GM21825 (cell line): ENCODE measurements around the gene PLAGL1.
"Not testable (repeated sequence)": the region's sequence is repeated elsewhere in the genome, so short reads cannot be mapped to it uniquely, and the experiment has no call there.

ENCODE experiments used
- ATAC-seq: cut with Tn5 transposase; IDR thresholded peaks from one replicate; pipeline ENCODE4 v1.9.1; 2021; ENCODE audit warnings: mild to moderate bottlenecking, moderate library complexity; ENCODE audit not compliant: unreplicated experiment

The PLAGL1 gene

DNA sequence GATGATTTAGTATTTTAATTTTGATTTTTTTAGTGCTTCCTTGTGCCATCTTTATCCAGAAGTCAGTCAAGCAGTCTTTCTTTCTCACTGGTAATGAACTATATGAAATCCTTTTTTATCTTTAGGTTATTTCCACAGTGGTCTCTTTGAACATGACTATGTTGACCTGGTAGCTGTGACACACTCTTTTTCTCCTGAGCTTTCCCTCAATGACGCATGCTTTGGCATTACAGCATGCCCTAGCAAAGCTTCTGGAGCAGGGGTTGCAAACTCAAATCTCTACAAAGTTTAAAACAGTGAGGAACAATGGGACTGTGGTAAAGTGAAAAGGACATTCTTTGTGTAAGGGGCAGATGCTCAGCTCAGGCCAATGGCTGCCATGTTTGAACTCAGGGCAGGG, 4.5 kb upstream of the PLAGL1 start:
- no peak for ATAC-seq

DNA sequence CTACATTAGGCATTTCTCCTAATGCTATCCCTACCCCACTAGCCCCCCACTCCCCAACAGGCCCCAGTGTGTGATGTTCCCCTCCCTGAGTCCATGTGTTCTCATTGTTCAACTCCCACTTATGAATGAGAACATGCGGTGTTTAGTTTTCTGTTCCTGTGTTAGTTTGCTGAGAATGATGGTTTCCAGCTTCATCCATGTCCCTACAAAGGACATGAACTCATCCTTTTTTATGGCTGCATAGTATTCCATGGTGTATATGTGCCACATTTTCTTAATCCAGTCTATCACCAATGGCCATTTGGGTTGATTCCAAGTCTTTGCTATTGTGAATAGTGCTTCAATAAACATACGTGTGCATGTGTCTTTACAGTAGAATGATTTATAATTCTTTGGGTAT, 1.6 kb upstream of the PLAGL1 start:
- ATAC-seq = not testable (repeated sequence)

DNA sequence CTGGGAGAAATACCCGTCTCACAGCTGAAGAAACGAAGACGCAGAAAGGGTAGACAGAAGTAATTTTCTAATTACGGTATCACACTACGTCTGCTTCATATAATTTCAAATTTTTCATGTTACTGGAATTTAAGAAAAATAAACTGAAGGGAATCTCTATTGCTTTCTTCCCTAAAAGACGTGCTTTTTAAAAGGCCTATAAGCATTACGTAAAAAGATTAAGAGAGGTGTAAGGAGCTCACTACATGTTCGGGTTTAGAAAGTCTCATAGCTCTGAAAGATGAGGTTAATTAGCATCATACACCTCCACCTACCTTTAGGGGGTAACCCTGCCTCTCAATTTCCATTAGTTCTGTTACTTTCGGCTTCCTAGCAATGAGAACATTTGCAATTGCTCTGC, 787 bp upstream of the PLAGL1 start:
- ATAC-seq = no peak

DNA sequence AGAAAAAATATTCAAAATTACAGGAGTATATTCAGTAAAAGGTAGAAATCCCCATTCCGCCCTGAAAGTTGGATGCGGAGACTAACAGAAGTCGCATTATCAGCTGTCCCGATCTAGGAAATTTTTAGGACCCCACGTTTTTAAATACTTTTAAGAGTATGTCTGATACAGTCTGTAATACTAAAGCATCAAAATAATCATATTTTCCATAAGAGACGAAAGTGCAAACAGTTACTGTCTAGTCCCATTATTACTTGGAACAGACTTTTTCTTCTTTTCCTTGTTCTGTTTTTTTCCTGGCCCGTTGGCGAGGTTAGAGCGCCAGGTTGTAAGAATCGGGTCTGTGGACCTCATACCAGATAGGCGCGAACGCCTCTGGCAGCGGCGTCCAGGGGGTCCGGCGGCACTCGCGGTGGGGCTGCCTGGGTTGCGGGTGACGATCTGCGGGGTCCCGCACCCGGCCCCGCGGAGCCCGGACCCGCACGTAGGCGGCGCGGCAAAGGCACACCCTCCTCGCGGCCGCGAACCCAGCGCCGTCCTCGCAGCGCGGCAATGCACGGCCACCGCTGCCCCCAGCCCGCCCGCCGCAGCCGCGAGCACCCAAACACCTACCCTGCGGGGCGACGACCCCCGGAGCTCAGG, 460 bp downstream of the PLAGL1 start:
- peak; percentile 21 for ATAC-seq

DNA sequence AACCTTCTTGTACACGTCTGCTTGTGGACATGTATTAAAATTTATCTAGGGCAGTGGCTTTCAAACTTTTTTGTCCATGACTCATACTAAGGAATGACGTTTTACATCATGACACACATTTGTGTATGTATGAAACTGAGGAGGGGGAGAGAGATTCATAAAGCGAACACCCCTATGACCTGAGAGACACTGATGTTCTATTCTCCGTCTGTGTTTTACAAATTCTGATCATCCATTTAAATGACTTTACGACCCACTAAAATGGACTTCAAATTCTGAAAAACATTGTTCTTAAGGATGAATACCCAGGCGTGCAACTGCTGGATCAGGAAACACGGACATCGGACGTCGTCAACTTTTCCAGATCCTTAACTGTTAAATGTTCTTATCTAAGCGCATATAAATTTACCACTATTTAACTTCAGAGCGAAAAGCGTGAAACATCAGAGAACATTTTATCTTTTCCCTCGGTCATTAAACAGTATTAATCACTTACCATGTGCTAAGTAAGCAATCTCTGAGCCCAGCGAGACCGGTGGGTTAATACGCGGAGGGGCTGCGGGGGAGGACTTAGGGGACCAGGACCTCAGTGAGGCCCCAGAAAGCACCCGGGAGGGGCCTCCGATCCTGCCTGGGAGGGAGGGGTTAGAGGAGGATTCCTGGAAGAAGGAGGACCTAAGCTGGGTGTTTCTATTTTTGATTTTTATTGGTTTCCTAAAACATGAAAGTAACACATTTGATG, 1.2 kb downstream of the PLAGL1 start:
- ATAC-seq = no peak

DNA sequence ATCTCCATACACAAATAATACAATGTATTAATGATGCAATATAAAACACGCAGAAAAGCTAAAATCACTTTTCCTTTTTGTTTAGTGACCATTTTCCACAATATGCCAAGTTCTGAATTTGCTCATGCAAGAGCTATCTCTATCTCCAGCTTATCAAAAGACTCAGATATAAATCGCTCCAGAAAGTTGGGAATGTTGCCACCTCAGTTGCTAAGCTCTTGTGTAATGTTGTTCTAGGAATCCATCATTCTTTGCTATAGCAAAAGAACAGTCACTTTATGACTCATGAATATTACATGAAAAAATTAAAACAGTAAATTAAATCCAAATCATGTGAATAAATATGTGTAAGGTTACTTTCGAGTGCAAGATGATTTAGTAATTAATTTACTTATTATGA, 8.7 kb downstream of the PLAGL1 start:
- no peak for ATAC-seq

DNA sequence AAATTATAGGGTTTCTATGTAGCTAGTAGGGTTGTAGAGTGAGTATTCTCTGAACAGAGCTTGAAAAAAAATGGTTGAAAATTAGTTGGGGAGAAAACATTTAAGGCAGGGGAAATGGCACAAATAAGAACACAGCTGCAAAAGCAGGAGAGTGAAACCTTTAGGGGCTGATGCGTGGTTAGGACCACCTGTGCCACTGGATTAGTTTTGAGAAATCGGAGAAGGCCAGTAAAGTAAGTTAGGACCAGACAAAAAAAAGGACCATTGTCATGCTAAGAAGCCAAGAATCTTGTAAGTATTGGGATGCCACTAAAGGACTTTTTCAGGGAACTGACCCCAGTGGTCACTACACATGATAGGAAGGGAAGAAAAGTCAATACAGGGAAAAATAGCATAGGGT, 9.4 kb downstream of the PLAGL1 start:
- ATAC-seq = no peak

DNA sequence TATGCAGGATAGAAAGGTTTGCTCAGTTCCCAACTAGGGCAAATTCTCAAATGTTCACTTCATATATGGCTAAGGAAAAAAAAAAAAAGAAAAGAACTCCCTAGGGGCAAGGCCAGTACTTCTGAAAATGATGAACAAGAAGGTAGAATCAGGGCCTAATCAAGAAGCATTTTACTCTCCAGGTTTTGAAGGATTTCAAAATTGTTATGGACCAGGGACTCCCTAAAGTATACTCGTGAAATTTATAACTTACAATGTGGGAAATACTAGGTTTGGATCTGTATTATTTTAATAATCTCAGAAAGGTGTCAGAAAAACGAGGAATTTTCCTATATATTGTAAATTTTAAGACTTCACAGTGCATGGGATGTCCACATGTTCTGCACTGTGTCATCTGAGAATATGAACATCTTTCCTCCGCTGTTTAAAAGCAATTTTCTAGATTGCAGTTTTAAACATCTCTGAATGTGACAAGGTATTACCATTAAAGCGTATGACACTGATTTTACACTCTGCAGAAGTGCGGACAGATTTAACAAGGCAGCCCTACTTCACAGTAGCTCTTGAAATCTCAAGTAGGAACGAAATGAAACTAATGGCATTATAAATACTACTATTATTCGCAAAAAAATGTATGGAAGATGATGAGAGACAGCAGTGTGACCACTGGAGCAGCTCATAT, 14.0 kb downstream of the PLAGL1 start:
- no peak for ATAC-seq

DNA sequence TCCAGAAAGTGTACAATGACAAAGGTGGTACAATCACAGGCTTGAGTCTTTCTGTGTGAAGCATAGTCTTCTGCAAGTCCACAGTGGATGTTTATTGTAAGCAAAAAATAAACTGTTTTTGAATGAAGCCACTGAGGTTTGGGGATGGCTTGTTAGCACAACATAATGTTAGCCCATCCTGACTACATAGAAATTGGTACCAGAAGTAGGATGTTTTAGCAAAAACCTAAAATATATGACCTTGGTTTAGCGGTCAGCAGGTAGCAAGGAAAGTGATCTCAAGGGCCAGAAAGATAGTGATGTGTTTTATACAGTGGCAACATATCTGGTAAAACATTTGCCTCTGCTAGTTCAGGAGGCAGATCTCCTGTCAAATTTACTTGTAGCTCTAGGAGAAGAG, 15.8 kb downstream of the PLAGL1 start:
- no peak for ATAC-seq

DNA sequence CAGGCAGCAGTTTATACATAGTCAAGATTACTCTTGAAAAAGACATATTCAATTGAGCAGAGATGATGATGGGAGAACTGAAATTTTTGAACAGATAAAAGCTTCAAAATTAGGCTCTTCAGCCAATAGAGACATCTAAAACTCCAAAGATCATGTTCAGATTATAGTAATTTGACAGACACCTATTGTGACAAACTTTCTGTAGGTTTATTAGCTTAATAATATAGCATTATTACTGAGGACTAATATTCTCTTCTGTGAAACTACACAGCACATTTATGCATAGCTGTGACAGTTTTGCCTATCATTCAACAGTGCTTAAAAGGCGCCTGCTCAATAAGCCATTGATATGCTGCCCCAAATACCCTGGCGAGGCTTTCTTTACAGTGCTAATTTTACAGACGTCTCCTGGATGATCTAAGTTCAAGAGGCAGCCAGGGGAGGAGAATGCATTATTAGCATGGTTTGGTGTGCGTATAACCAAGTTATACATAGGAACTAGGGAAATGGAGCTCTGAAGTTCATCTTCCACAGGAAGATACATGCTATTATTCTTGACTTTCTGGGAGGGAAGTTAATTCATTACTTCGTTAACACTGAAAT, 21.5 kb downstream of the PLAGL1 start:
- ATAC-seq = no peak

DNA sequence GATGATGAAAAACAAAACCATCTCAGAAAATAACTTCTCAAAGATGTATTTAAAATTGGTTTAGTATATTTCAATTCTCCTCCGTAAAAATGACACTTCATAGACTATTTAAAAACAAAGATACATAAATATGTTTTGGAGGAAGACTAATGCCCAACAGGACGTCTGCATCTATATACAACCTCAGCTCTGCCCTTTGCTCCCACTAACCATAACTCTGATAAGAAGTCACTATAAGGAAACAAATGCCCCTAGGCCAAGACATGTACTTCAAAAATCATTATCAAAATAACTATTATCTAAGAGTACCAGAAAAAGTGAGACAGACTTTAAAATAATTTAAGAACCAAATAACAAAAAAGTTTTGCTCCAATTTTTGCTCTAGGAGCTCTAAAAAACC, 23.4 kb downstream of the PLAGL1 start:
- no peak for ATAC-seq

DNA sequence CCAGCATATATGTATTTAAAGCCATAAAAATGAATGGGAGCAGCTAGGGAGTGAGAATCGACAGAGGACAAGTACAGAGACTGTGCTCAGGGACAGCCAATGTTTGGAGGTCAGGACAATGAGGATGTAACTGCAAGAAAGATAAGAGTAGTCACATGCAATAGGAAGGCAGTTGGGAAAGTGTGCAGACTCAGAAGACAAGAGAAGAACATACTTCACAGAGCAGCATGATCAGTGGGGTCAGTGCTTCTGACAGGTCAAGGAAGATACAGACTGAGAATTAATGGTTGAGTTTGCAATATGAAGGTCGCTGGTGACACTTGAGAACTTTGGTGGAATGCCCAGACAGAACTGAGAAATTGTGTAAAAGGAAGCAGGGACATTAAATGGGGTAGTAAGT, 25.1 kb downstream of the PLAGL1 start:
- ATAC-seq = no peak

DNA sequence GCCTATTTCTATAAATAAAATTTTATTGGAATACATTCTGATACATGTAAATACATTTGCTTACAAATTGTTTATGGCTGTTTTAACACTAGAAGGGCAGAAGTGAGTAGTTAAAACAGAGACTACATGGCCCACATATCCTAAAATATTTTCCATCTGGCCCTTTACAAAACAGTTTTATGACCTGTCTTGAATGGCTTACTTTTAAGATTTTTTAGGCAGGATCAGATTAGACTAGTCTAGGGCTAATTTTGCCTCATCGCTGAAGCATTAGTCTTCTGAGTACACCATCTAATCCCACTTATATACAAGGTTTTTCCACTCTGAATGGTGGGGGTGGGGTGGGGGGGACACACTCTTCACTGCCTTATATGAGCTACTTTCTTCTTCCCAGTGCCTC, 27.1 kb downstream of the PLAGL1 start:
- ATAC-seq = no peak

DNA sequence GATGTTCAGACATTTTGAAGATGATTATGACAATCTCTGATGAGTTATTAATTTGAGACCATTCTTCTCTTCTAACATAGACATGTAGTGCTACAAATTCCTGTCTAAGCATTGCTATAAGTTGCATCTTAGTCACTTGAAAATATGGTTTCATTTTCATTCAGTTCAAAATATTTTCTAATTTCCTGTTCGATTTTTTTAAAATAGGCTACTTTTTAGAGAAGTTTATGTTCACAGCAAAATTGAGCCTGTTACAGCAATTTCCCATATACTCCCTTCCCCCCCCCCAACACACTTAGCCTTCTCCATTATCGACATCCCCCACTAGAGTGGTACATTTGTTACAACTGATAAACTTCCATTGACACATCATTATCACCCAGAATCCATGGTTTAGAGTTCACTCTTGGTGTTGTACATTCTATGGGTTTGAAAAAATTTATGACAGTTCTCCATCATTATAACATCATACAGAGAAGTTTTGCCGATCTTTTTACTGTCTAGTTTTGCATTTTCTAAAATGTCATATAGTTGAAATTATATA, 31.2 kb downstream of the PLAGL1 start:
- ATAC-seq = no peak

DNA sequence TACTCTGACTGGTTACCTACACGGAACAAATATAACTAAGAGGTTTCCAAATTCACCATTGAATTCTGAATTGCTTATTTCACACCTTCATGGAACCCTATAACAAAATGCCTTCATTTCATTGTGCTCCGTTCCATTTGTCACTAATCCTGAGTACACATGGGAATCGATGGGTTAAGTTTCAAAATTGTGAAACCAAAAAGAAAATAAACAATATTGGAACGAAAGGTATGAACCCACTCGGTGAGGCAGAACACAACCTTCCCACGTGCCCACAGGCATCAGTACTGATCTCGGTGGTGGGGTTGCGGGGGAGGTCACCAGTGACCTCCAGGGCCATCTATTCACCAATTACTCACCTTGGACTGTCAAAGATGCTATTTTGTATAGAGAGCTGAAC, 34.0 kb downstream of the PLAGL1 start:
- no peak for ATAC-seq

DNA sequence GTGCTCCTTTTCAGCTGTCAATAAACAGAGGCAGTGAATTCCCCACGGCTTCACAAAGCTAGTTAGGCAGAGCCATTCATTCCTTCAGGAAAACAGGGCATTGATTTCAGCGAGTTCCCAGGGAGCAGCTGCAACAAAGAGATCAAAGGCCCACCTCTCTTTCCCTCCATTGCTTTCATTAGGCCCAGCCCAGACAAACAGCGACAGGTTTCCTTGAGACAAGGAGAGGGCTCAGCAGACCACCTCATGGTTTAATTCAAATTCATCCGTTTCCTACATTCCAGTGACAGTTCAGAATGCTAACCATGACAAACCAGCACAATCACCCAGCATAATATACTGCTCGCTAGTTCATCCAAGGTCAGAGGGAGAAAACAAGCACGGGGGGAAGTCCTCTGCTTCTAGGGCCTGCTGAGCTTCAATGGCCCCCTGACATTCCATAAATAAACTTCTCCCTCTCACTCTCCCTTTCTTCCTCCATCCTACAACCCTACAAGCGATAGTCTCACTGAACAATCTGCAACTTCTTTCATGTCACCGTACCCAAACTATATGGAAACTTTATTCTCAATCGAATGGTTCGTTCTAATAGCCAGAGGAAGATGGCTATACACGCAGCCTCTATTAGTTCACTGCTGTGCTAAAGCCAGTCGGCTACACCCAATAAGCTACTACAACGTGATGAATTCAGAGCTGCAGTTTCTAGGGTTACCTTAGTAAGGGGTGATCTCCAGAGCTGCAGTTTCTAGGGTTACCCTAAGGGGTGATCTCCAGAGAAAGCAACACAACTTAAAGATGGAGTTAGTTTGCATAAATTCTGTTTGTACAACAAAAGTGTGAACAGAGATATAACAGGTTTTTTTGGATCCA, 34.7 kb downstream of the PLAGL1 start:
- ATAC-seq = no peak

DNA sequence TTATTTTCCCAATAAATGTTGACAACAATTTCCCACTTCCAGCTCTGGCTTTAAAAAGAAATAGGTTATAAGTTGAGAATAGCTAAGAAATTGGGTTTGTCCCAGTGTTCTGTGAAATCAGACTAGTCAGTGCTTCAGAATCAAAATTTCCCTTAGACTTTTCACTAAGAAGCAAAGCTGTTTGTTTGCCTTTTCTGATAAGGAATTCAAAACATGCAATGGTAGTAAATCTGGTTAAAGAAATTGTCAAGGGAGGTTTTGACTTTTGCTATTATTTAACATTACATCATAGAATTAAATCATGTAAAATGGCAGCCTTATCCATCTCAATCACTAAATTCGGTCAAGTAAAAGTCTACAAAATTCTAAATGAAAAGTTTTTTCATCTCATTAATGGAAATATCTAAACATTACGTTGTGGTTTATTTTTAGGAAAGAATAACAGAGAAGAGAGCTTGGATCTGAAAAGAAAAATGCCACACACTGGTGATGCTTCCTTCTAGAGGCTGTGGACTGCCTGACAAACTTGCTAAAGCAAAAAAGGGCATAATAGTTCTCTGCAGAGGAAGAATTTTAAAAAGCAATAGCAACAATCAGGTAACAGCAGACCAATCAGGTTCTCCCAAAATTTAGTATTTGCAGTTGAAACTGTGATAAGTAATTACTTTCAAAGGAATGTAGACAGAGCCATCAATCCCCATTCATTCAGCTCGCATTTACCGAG, 36.4 kb downstream of the PLAGL1 start:
- ATAC-seq = no peak

DNA sequence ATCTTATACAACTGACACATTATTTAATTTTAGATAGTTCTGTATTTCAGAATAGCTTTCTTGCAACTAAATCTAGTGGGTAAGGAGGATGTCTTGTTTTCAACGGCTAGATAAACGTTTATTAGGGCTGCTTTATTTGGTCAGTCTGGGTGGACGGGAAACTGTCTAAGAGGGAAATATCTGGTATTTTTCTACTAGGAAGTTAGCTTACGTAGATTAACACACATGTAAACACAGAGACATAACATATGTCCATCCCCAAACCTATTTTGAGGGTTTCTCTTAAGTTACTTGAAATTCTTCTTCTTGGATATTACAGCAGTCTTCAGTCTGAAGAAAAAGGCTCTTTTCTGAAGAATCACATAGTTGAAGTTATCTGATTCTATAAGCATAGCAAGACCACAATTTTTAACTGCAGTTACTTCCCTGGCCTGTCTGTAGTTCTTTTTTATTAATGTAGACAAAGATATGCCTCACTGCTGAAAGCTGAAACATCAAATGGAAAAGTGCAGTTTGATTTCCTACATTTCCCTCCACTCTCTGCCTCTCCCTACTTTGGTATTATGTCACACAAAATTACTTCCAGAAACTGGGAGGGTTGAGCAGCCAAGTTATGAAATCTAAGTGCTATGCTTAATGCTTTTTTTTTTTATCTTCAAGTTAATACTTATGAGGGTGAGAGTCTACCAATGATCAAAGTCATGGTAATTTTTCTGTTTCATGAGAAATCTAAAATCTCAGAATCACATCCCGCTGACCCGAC, 37.4 kb downstream of the PLAGL1 start:
- ATAC-seq = no peak

DNA sequence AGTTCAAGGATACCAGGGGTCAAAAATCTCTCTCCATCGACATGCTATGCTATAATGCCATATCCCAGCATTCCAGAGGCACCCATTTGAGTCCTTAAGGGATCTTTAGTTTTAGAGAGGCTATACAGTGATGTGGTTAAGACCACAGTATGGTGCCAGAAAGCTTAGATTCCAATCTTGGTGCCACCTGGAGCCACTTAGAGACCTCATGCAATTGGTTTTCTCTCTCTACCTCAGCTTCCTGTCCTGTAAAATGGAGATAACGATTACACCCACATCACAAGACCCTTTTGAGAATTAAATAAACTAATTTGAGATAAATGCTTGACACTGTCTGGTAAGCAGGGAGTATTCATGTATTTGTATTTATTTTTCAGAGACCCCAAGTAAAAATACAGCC, 39.0 kb downstream of the PLAGL1 start:
- no peak for ATAC-seq
